Measurements from ENCODE around the gene DYNC1I1.

DYNC1I1 gene

GRCh38 chr7:95971716-95972115 is 199.4 kb downstream of the DYNC1I1 start:
- DNase-seq (ENCODE audit: low read depth) = no peak

GRCh38 chr7:95972523-95972922 is 200.2 kb downstream of the DYNC1I1 start:
- DNase-seq (ENCODE audit: low read depth) = no peak

- DNase-seq (ENCODE audit: low read depth) = no peak
Measured at GRCh38 chr7:95974108-95974507, 201.8 kb downstream of the DYNC1I1 start.

GRCh38 chr7:95976369-95977060 is 204.2 kb downstream of the DYNC1I1 start:
- DNase-seq (ENCODE audit: low read depth) = no peak

GRCh38 chr7:95977994-95978393 is 205.6 kb downstream of the DYNC1I1 start:
- no peak for DNase-seq (ENCODE audit: low read depth)

- DNase-seq (ENCODE audit: low read depth) = no peak
Measured at GRCh38 chr7:95980167-95980566, 207.8 kb downstream of the DYNC1I1 start.

GRCh38 chr7:95980706-95981105 is 208.4 kb downstream of the DYNC1I1 start:
- no peak for DNase-seq (ENCODE audit: low read depth)

- DNase-seq (ENCODE audit: low read depth) = no peak
Measured at GRCh38 chr7:95986178-95986764, 213.9 kb downstream of the DYNC1I1 start.

- DNase-seq (ENCODE audit: low read depth) = no peak
Measured at GRCh38 chr7:95989301-95989700, 216.9 kb downstream of the DYNC1I1 start.

GRCh38 chr7:95993380-95993779 is 221.0 kb downstream of the DYNC1I1 start:
- DNase-seq (ENCODE audit: low read depth) = no peak

- no peak for DNase-seq (ENCODE audit: low read depth)
Measured at GRCh38 chr7:95996174-95996573, 223.8 kb downstream of the DYNC1I1 start.

- no peak for DNase-seq (ENCODE audit: low read depth)
Measured at GRCh38 chr7:95996886-95997285, 224.5 kb downstream of the DYNC1I1 start.

GRCh38 chr7:95997632-95998031 is 225.3 kb downstream of the DYNC1I1 start:
- no peak for DNase-seq (ENCODE audit: low read depth)

- DNase-seq (ENCODE audit: low read depth) = no peak
Measured at GRCh38 chr7:95999481-95999880, 227.1 kb downstream of the DYNC1I1 start.

- no peak for DNase-seq (ENCODE audit: low read depth)
Measured at GRCh38 chr7:96004578-96004977, 232.2 kb downstream of the DYNC1I1 start.

GRCh38 chr7:96005271-96005670 is 232.9 kb downstream of the DYNC1I1 start:
- DNase-seq (ENCODE audit: low read depth) = no peak

- no peak for DNase-seq (ENCODE audit: low read depth)
Measured at GRCh38 chr7:96009148-96009547, 236.8 kb downstream of the DYNC1I1 start.

- DNase-seq (ENCODE audit: low read depth) = no peak
Measured at GRCh38 chr7:96013836-96014235, 241.5 kb downstream of the DYNC1I1 start.

- no peak for DNase-seq (ENCODE audit: low read depth)
Measured at GRCh38 chr7:96014617-96015016, 242.3 kb downstream of the DYNC1I1 start.

GRCh38 chr7:96016056-96016586 is 243.8 kb downstream of the DYNC1I1 start:
- DNase-seq (ENCODE audit: low read depth) = no peak

GRCh38 chr7:96016735-96017134 is 244.4 kb downstream of the DYNC1I1 start:
- DNase-seq (ENCODE audit: low read depth) = no peak

GRCh38 chr7:96017877-96018276 is 245.5 kb downstream of the DYNC1I1 start:
- no peak for DNase-seq (ENCODE audit: low read depth)

- DNase-seq (ENCODE audit: low read depth) = no peak
Measured at GRCh38 chr7:96021568-96021967, 249.2 kb downstream of the DYNC1I1 start.

- no peak for DNase-seq (ENCODE audit: low read depth)
Measured at GRCh38 chr7:96023387-96023786, 251.0 kb downstream of the DYNC1I1 start.

Data from stimulated activated CD4-positive, alpha-beta T cell treated with anti-CD3 and anti-CD28 coated beads, Interleukin-2, amount 100 ng/mL, for 4 hours (primary cell).